Stimulated activated CD4-positive, alpha-beta T cell treated with anti-CD3 and anti-CD28 coated beads, Interleukin-15, amount 100 ng/mL, for 24 hours (primary cell): ENCODE results near the gene FCHSD1.
"Not testable (repeated sequence)": the region's sequence is repeated elsewhere in the genome, so short reads cannot be mapped to it uniquely, and the experiment has no call there.

Source experiments
- DNase-seq: peaks from one replicate; pipeline ENCODE4 v3.0.0-alpha.2; 2020

The FCHSD1 gene

GRCh38 chr5:141615991-141616720 is 35.1 kb downstream of the FCHSD1 start:
- DNase-seq = peak; percentile 26

- no peak for DNase-seq
Observed at GRCh38 chr5:141613344-141613743, 37.9 kb downstream of the FCHSD1 start.

- DNase-seq = no peak
Observed at GRCh38 chr5:141611289-141611688, 39.9 kb downstream of the FCHSD1 start.

GRCh38 chr5:141609921-141610320 is 41.3 kb downstream of the FCHSD1 start:
- DNase-seq = not testable (repeated sequence)

GRCh38 chr5:141609044-141609443 is 42.2 kb downstream of the FCHSD1 start:
- DNase-seq = no peak

GRCh38 chr5:141608557-141608956 is 42.7 kb downstream of the FCHSD1 start:
- no peak for DNase-seq

- DNase-seq = no peak
Observed at GRCh38 chr5:141608046-141608445, 43.2 kb downstream of the FCHSD1 start.

GRCh38 chr5:141605523-141606277 is 45.5 kb downstream of the FCHSD1 start:
- peak; percentile 71 for DNase-seq

GRCh38 chr5:141603923-141604717 is 47.1 kb downstream of the FCHSD1 start:
- DNase-seq = peak; percentile 21

GRCh38 chr5:141602606-141603005 is 48.6 kb downstream of the FCHSD1 start:
- DNase-seq = no peak

- DNase-seq = no peak
Observed at GRCh38 chr5:141598391-141599345, 52.5 kb downstream of the FCHSD1 start.

GRCh38 chr5:141597814-141598213 is 53.4 kb downstream of the FCHSD1 start:
- DNase-seq = no peak

- DNase-seq = no peak
Observed at GRCh38 chr5:141597394-141597793, 53.8 kb downstream of the FCHSD1 start.

GRCh38 chr5:141596867-141597266 is 54.4 kb downstream of the FCHSD1 start:
- no peak for DNase-seq

- DNase-seq = no peak
Observed at GRCh38 chr5:141590127-141590526, 61.1 kb downstream of the FCHSD1 start.
